ENCODE measurements around the gene ZNF598. TPM values are rescaled to one million over a fixed set of nuclear protein-coding genes. Genes with fewer than 3 reads are reported as not detected.

ZNF598 gene
- total RNA-seq, 1 experiment from 2014 or later: 44.4 TPM

DNA sequence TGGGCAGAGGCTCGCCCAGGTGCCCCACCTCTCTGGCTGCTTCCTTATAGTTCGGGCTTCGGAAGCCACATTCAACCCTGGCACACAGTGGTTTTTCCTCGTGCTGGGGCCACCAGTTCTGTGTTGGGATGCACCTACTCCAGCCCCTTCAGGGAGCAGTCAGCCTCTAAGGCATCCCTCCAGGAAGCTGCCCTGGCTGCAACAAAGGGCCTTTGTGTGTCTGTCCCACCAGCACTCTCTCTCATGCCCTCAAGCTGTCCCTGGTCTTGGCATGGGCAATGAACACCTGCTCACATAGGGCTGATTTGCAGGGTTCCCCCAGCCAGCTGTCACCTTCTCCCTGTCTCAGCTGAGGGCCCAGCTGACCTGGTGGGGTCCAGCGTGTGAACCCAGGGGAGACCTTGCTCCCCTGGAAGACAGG is 27.6 kb downstream of the ZNF598 start:
- H3K4me2 ChIP-seq (ENCODE audit: low read length): no peak overlapping the region
- DNase-seq: peak; percentile 56

DNA sequence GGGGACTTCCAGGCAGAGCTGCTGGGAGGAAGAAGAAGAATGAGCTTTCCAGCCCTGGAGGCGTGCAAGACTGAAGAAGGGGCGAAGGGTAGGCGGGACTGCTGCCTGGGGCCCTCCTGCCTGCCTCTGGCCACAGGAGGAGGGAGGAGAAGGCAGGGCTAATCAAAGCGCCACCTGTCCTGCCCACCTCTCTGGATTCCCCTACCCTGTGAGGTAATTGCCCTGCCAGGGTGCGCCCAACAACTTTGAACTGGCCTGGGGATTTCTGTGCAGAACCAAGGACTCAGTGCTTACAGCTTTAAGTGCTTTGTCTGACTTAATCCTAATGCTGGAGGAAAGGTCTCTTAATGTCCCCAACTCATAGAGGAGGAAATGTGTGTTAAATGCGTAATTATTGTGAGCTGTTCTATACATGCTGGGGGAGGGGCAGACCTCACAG is 28.2 kb downstream of the ZNF598 start, which contains the start of gene NOXO1:
Gene NOXO1, minus strand, starts transcription at position 72 of the 439 bp plus-strand sequence. CDS start 290 bp downstream, outside the sequence.
- no peak for DNase-seq
- POLR2A ChIA-PET (ENCODE audit: unreplicated experiment): no interaction called here
- intact Hi-C loops (cut with micrococcal nuclease): no loop called here

More for the DNA sequence above, 27.6 kb downstream of the ZNF598 start:
- no peak overlapping the region for H3K9ac ChIP-seq (ENCODE audit: low read length)
- H3K4me1 ChIP-seq (ENCODE audit: insufficient read depth, low read length): peaks cover 47% of the 10 kb centered on the region
- H3K79me2 ChIP-seq (ENCODE audit: low read length): peaks cover 19% of the 10 kb centered on the region
- no peaks in the 10 kb centered on the region for H3K27me3 ChIP-seq (ENCODE audit: low read length)
- POLR2A ChIA-PET (ENCODE audit: unreplicated experiment): interaction anchor here (0.6 kb wide), 1 partner anchor 17 kb away, joined by 9 read pairs; the partner anchor contains the start of gene RPS2
- peak; percentile 3; the same call in 1 of the 2 replicates for ATAC-seq
- no peaks in the 10 kb centered on the region for H3K9me3 ChIP-seq (ENCODE audit: low read length)
- no peak overlapping the region for H3K27ac ChIP-seq (ENCODE audit: low read length)
- H3K9me2 ChIP-seq (replicated peaks; ENCODE audit: low read length): no peaks in the 10 kb centered on the region
- CTCF ChIA-PET: no interaction called here
- H4K20me1 ChIP-seq (ENCODE audit: low read length): no peaks in the 10 kb centered on the region
- intact Hi-C loops (cut with micrococcal nuclease): no loop called here
- no TSS peak for BruUV-seq (replicated peaks)
- no peak overlapping the region for H3K4me3 ChIP-seq (ENCODE audit: low read length)
- TF ChIP-seq, protein P1, sequence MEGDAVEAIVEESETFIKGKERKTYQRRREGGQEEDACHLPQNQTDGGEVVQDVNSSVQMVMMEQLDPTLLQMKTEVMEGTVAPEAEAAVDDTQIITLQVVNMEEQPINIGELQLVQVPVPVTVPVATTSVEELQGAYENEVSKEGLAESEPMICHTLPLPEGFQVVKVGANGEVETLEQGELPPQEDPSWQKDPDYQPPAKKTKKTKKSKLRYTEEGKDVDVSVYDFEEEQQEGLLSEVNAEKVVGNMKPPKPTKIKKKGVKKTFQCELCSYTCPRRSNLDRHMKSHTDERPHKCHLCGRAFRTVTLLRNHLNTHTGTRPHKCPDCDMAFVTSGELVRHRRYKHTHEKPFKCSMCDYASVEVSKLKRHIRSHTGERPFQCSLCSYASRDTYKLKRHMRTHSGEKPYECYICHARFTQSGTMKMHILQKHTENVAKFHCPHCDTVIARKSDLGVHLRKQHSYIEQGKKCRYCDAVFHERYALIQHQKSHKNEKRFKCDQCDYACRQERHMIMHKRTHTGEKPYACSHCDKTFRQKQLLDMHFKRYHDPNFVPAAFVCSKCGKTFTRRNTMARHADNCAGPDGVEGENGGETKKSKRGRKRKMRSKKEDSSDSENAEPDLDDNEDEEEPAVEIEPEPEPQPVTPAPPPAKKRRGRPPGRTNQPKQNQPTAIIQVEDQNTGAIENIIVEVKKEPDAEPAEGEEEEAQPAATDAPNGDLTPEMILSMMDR (conservative IDR thresholded peaks at IDR 0.05; ENCODE audit: low read depth, low read length): no peak
- no peak for TF ChIP-seq EZH2 (IDR thresholded peaks at IDR 0.05; ENCODE audit: low read length, unreplicated experiment)
- no peak for TF ChIP-seq EZH2phosphoT487 (IDR thresholded peaks at IDR 0.05; ENCODE audit: borderline replicate concordance, low read length)
- peaks cover 3% of the 10 kb centered on the region for H3F3A ChIP-seq (ENCODE audit: low read length, unreplicated experiment)
- H3K36me3 ChIP-seq (ENCODE audit: low read depth, low read length): no peaks in the 10 kb centered on the region; the same call in 1 of the 2 replicates
- no peak overlapping the region for H2AFZ ChIP-seq (ENCODE audit: low read length)

DNA sequence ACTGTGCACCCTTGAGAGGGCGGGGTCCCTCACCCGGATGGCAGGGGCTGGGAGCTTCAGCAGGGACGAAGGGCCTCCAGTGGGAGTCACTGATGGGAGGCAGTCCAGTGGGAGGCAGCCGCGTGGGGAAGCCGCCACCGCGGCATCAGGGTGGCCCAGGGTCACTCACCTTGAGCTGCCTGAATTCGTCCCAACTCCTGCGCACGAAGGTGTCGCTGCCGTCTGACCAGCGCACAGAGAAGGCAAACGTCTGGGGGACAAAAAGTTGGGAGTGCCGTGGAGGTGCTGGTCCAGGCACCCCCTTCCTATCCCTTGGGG is 28.9 kb downstream of the ZNF598 start:
- Histone ChIP-seq H3K9ac (ENCODE audit: low read length) (no peak overlapping the region), H3K4me1 (ENCODE audit: insufficient read depth, low read length) (peaks cover 44% of the 10 kb centered on the region), H3K4me2 (ENCODE audit: low read length) (peak overlapping the region; percentile 88; the same call in 1 of the 2 replicates), H3K9me2 (replicated peaks; ENCODE audit: low read length) (no peaks in the 10 kb centered on the region), H3K36me3 (ENCODE audit: low read depth, low read length) (no peaks in the 10 kb centered on the region), H4K20me1 (ENCODE audit: low read length) (no peaks in the 10 kb centered on the region), H3K27me3 (ENCODE audit: low read length) (no peaks in the 10 kb centered on the region), H2AFZ (ENCODE audit: low read length) (no peak overlapping the region), H3K9me3 (ENCODE audit: low read length) (no peaks in the 10 kb centered on the region), H3K4me3 (ENCODE audit: low read length) (no peak overlapping the region), H3K79me2 (ENCODE audit: low read length) (peaks cover 15% of the 10 kb centered on the region), H3K27ac (ENCODE audit: low read length) (no peak overlapping the region), H3F3A (ENCODE audit: low read length, unreplicated experiment) (peaks cover 3% of the 10 kb centered on the region)
- intact Hi-C loops (cut with micrococcal nuclease): no loop called here
- DNase-seq (no peak), ATAC-seq (no peak)
- ChIA-PET POLR2A (ENCODE audit: unreplicated experiment) (no interaction called here), CTCF (no interaction called here)
- no TSS peak for BruUV-seq (replicated peaks)
- TF ChIP-seq, protein P1 (conservative IDR thresholded peaks at IDR 0.05; ENCODE audit: low read depth, low read length): no peak
- TF ChIP-seq EZH2phosphoT487 (IDR thresholded peaks at IDR 0.05; ENCODE audit: borderline replicate concordance, low read length) (no peak), EZH2 (IDR thresholded peaks at IDR 0.05; ENCODE audit: low read length, unreplicated experiment) (no peak)

More for the DNA sequence above, 28.2 kb downstream of the ZNF598 start, which contains the start of gene NOXO1:
- no TSS peak for BruUV-seq (replicated peaks)
- Histone ChIP-seq H4K20me1 (ENCODE audit: low read length) (no peaks in the 10 kb centered on the region), H3F3A (ENCODE audit: low read length, unreplicated experiment) (peaks cover 3% of the 10 kb centered on the region), H3K9ac (ENCODE audit: low read length) (no peak within 1 kb of the TSS), H3K9me2 (replicated peaks; ENCODE audit: low read length) (no peaks in the 10 kb centered on the region), H3K36me3 (ENCODE audit: low read depth, low read length) (no peaks in the 10 kb centered on the region), H3K79me2 (ENCODE audit: low read length) (peaks cover 19% of the 10 kb centered on the region), H3K4me1 (ENCODE audit: insufficient read depth, low read length) (peaks cover 47% of the 10 kb centered on the region), H3K4me3 (ENCODE audit: low read length) (0 out of 2 replicates have a peak within 1 kb of the TSS, but pooled peaks have one; percentile 64), H3K9me3 (ENCODE audit: low read length) (no peaks in the 10 kb centered on the region), H3K27ac (ENCODE audit: low read length) (no peak within 1 kb of the TSS), H3K4me2 (ENCODE audit: low read length) (peak within 1 kb of the TSS; percentile 88), H3K27me3 (ENCODE audit: low read length) (no peaks in the 10 kb centered on the region), H2AFZ (ENCODE audit: low read length) (no peak within 1 kb of the TSS)
- TF ChIP-seq EZH2phosphoT487 (IDR thresholded peaks at IDR 0.05; ENCODE audit: borderline replicate concordance, low read length): no peak
- no peak for TF ChIP-seq EZH2 (IDR thresholded peaks at IDR 0.05; ENCODE audit: low read length, unreplicated experiment)
- TF ChIP-seq, protein P1 (conservative IDR thresholded peaks at IDR 0.05; ENCODE audit: low read depth, low read length): no peak
- no peak for ATAC-seq
- CTCF ChIA-PET: no interaction called here

Data from PC-3 (cell line).